IMR-90 (cell line): ENCODE measurements around the gene FUCA2.

Experiments used
- CEBPB ChIP-seq: IDR thresholded peaks from 2 replicates; pipeline ENCODE4 v1.6.1; 2012; ENCODE audit warnings: low read depth, low read length, improper control_type of control experiment
- FOS ChIP-seq: fragments of 150-350 bp; IDR thresholded peaks from 2 replicates; pipeline ENCODE4 v1.6.1; 2016; ENCODE audit warnings: low read depth, low read length
- MAZ ChIP-seq: IDR thresholded peaks from 2 replicates; pipeline ENCODE4 v1.6.1; 2012; ENCODE audit warnings: low read depth, mild to moderate bottlenecking, low read length, improper control_type of control experiment, moderate library complexity, borderline replicate concordance
- MXI1 ChIP-seq: IDR thresholded peaks from 2 replicates; pipeline ENCODE4 v1.6.1; 2012; ENCODE audit warnings: low read depth, mild to moderate bottlenecking, low read length, moderate library complexity, borderline replicate concordance
- NFE2L2 ChIP-seq: fragments of 150-350 bp; IDR thresholded peaks from 2 replicates; pipeline ENCODE4 v1.6.1; 2016; ENCODE audit warnings: low read depth, mild to moderate bottlenecking, low read length
- POLR2A ChIP-seq: IDR thresholded peaks from 2 replicates; pipeline ENCODE4 v1.6.1; 2012; ENCODE audit warnings: mild to moderate bottlenecking, low read depth, low read length
- RAD21 ChIP-seq: IDR thresholded peaks from 2 replicates; pipeline ENCODE4 v1.6.1; 2012; ENCODE audit warnings: low read length, improper control_type of control experiment
- RFX5 ChIP-seq: IDR thresholded peaks from 2 replicates; pipeline ENCODE4 v1.8.0; 2012; ENCODE audit warnings: low read depth, mild to moderate bottlenecking, low read length, moderate library complexity
- SMC3 ChIP-seq: fragments of 150-350 bp; IDR thresholded peaks from 2 replicates; pipeline ENCODE4 v1.6.1; 2016; ENCODE audit warnings: low read depth, mild to moderate bottlenecking, antibody characterized with exemption, low read length, moderate library complexity
- TF ChIP-seq, protein P1 (sequence below): conservative IDR thresholded peaks from 2 replicates; pipeline ENCODE4 v1.5.1; 2012; ENCODE audit warnings: mild to moderate bottlenecking, low read depth, low read length, improper control_type of control experiment
- TF ChIP-seq, protein P2 (sequence below): fragments of 150-350 bp; IDR thresholded peaks from 2 replicates; pipeline ENCODE4 v1.6.1; 2017; ENCODE audit warnings: mild to moderate bottlenecking, antibody characterized with exemption, low read length, low read depth

DNA sequence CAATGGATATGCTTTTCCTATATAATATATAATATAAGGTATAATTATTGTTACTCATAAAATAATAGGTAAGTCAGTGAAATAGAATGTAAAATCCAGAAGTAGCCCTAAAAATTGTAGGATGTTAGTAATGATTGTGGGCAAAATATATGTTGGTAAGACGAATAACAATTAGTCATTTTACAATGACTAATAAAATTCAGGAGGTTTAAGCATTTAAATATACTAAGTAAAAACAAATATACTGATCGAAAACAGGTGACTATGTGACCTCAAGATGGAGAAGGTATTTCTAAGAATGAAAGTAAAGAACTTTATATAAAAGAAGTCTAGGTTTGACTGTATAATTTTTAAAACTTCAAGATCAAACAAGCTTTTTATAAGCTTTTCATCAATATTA, 28.9 kb downstream of the FUCA2 start:
- TF ChIP-seq, protein P1, sequence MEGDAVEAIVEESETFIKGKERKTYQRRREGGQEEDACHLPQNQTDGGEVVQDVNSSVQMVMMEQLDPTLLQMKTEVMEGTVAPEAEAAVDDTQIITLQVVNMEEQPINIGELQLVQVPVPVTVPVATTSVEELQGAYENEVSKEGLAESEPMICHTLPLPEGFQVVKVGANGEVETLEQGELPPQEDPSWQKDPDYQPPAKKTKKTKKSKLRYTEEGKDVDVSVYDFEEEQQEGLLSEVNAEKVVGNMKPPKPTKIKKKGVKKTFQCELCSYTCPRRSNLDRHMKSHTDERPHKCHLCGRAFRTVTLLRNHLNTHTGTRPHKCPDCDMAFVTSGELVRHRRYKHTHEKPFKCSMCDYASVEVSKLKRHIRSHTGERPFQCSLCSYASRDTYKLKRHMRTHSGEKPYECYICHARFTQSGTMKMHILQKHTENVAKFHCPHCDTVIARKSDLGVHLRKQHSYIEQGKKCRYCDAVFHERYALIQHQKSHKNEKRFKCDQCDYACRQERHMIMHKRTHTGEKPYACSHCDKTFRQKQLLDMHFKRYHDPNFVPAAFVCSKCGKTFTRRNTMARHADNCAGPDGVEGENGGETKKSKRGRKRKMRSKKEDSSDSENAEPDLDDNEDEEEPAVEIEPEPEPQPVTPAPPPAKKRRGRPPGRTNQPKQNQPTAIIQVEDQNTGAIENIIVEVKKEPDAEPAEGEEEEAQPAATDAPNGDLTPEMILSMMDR, result no peak
- TF ChIP-seq RFX5, result no peak
- TF ChIP-seq POLR2A, result no peak
- TF ChIP-seq MAZ, result no peak
- TF ChIP-seq RAD21, result no peak
- no peak for TF ChIP-seq MXI1
- TF ChIP-seq SMC3, result no peak
- TF ChIP-seq NFE2L2, result no peak
- TF ChIP-seq CEBPB, result no peak
- TF ChIP-seq FOS, result no peak
- TF ChIP-seq, protein P2, sequence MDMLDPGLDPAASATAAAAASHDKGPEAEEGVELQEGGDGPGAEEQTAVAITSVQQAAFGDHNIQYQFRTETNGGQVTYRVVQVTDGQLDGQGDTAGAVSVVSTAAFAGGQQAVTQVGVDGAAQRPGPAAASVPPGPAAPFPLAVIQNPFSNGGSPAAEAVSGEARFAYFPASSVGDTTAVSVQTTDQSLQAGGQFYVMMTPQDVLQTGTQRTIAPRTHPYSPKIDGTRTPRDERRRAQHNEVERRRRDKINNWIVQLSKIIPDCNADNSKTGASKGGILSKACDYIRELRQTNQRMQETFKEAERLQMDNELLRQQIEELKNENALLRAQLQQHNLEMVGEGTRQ, result no peak
